Nephron (organoid): ENCODE data around the gene CLDN6.

Experiments used
- H3K27ac Mint-ChIP-seq, 3 experiments: 2 replicates each; pipeline ENCODE4 v1.8.0; 2020; ENCODE audit warnings: mixed read lengths in 3 of 3, mild to moderate bottlenecking in 2 of 3, moderate library complexity in 1 of 3
- H3K27me3 Mint-ChIP-seq: 2 replicates; pipeline ENCODE4 v1.8.0; 2021; ENCODE audit warnings: low read depth, mild to moderate bottlenecking, moderate library complexity, mixed read lengths
- H3K36me3 Mint-ChIP-seq: 2 replicates; pipeline ENCODE4 v1.8.0; 2020; ENCODE audit warnings: low read depth, mixed read lengths
- H3K4me1 Mint-ChIP-seq: 2 replicates; pipeline ENCODE4 v1.8.0; 2020; ENCODE audit warnings: mixed read lengths
- H3K4me3 Mint-ChIP-seq, 3 experiments: 2 replicates each; pipeline ENCODE4 v1.8.0; 2020; ENCODE audit warnings: mild to moderate bottlenecking in 3 of 3, mixed read lengths in 3 of 3, moderate library complexity in 2 of 3
- H3K9me3 Mint-ChIP-seq: 2 replicates; pipeline ENCODE4 v1.8.0; 2020; ENCODE audit warnings: mixed read lengths
- CTCF ChIP-seq, 3 experiments: fragments of 200-600 bp; sonication (generic); IDR thresholded peaks; one replicate each; pipeline ENCODE4 v1.5.0; 2021; ENCODE audit warnings: antibody characterized with exemption in 3 of 3; ENCODE audit not compliant: unreplicated experiment in 3 of 3

CLDN6 gene

GRCh38 chr16:3012828-3013420 lies 5.1 kb downstream of the CLDN6 start, which contains the start of gene CLDN9:
Gene CLDN9 (plus strand): TSS chr16:3012923. CDS start chr16:3013363, 440 bp downstream.
- no peaks in the 10 kb centered on the region for H3K9me3 Mint-ChIP-seq

GRCh38 chr16:3012246-3012645 lies 5.7 kb downstream of the CLDN6 start:
- no peaks in the 10 kb centered on the region for H3K9me3 Mint-ChIP-seq
- H3K4me3 Mint-ChIP-seq = peak overlapping the region; percentile 13 to 17 (median 14)
- peak overlapping the region in 1 of 3 experiments; percentile 53 for H3K27ac Mint-ChIP-seq
- H3K36me3 Mint-ChIP-seq = no peaks in the 10 kb centered on the region
- no peak for TF ChIP-seq CTCF (IDR thresholded peaks at IDR 0.05; ENCODE audit: unreplicated experiment in 3 of 3)
- peaks cover 89% of the 10 kb centered on the region for H3K27me3 Mint-ChIP-seq
- peaks cover 7% of the 10 kb centered on the region for H3K4me1 Mint-ChIP-seq

More at GRCh38 chr16:3012828-3013420, 5.1 kb downstream of the CLDN6 start, which contains the start of gene CLDN9:
- no peak for TF ChIP-seq CTCF (IDR thresholded peaks at IDR 0.05; ENCODE audit: unreplicated experiment in 3 of 3)
- peaks cover 5% of the 10 kb centered on the region for H3K4me1 Mint-ChIP-seq
- peak within 1 kb of the TSS; percentile 13 to 17 (median 14) for H3K4me3 Mint-ChIP-seq
- peaks cover 84% of the 10 kb centered on the region for H3K27me3 Mint-ChIP-seq
- H3K27ac Mint-ChIP-seq = peak within 1 kb of the TSS in 1 of 3 experiments; percentile 53
- H3K36me3 Mint-ChIP-seq = no peaks in the 10 kb centered on the region

- Mint-ChIP-seq H3K27ac (peak overlapping the region in 1 of 3 experiments; percentile 85), H3K9me3 (no peaks in the 10 kb centered on the region), H3K4me3 (no peak overlapping the region), H3K36me3 (no peaks in the 10 kb centered on the region), H3K27me3 (peaks cover 91% of the 10 kb centered on the region), H3K4me1 (peaks cover 12% of the 10 kb centered on the region)
- TF ChIP-seq CTCF (IDR thresholded peaks at IDR 0.05; ENCODE audit: unreplicated experiment in 3 of 3) = no peak
These were observed 7.5 kb downstream of the CLDN6 start for GRCh38 chr16:3010510-3010909.

GRCh38 chr16:3009568-3010390 lies 8.2 kb downstream of the CLDN6 start:
- no peak for TF ChIP-seq CTCF (IDR thresholded peaks at IDR 0.05; ENCODE audit: unreplicated experiment in 3 of 3)
- Mint-ChIP-seq H3K27ac (peak overlapping the region; percentile 45 to 85 (median 63)), H3K4me3 (no peak overlapping the region), H3K4me1 (peaks cover 12% of the 10 kb centered on the region), H3K9me3 (no peaks in the 10 kb centered on the region), H3K27me3 (peaks cover 93% of the 10 kb centered on the region), H3K36me3 (no peaks in the 10 kb centered on the region)

GRCh38 chr16:3008690-3009037 lies 9.3 kb downstream of the CLDN6 start:
- Mint-ChIP-seq H3K27ac (peak overlapping the region in 1 of 3 experiments; percentile 93), H3K4me3 (no peak overlapping the region), H3K4me1 (peaks cover 12% of the 10 kb centered on the region), H3K27me3 (peaks cover 88% of the 10 kb centered on the region), H3K36me3 (no peaks in the 10 kb centered on the region), H3K9me3 (no peaks in the 10 kb centered on the region)
- no peak for TF ChIP-seq CTCF (IDR thresholded peaks at IDR 0.05; ENCODE audit: unreplicated experiment in 3 of 3)
